Renal cortical epithelial cell (primary cell): ENCODE data around the gene COL7A1. TPM values are rescaled to one million over a fixed set of nuclear protein-coding genes. Genes with fewer than 3 reads are reported as not detected.

Source experiments
- DNase-seq: peaks from one replicate; pipeline ENCODE4 v3.0.0-alpha.2; 2011; ENCODE audit warnings: low read depth
- total RNA-seq: library from RNA; depleted of rRNA; stranded (reverse); fragments of >200 nt; gene quantifications from 2 replicates; pipeline ENCODE4 v1.2.3, GENCODE V29; 2014

COL7A1 gene
- total RNA-seq, 1 donor from 2014 or later, result 165 TPM

DNA sequence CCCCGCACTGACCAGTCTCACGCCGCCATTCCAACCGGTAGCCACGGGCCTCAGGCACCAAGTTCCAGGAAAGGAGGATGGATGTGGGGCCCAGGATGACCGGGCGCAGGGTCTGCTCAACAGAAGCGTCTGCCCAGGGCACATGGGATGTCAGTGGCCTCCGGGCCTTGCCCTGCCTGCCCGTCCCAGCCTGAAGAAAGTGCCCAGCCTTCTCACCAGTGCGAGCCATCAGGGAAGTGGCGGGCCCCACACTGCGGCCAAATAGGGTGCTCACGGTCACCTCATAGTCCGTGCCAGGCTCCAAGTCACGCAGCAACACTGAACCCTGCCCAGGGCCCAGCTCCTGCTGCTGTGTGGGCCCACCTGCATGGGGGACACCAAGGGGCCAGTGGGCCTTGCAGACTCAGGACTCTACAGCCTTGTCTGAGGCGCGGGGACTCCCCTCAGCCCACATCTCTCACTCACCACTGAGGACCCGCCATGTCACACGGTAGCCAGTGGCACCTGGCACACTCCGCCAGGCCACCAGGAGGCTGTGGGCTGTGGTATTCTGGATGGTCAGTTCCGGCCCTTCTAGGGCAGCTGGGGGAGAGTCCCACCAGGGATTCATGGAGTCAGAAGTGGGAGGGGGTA, 3.1 kb downstream of the COL7A1 start:
- no peak for DNase-seq

- DNase-seq, result no peak
Observed at GRCh38 chr3:48591436-48591835, 3.7 kb downstream of the COL7A1 start.

DNA sequence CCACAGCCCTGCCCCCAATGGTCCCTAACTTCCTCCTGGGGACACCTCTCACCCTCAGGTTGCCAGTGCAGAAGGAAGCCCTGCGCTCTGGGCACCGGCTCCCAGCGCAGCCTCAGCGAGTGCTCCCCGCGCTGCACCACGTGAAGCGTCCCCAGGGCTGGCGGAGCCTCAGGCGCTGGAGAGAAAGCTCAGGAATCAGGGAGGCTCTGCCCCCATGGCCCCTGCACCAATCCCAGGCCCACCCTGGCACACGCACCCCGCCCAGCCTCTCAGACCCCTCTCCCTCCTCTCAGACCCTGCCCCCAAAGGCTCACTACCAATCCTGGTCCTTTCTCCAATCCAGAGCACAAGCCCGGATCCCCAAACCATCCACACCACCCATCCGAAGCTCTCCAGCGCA, 6.9 kb downstream of the COL7A1 start:
- no peak for DNase-seq

DNA sequence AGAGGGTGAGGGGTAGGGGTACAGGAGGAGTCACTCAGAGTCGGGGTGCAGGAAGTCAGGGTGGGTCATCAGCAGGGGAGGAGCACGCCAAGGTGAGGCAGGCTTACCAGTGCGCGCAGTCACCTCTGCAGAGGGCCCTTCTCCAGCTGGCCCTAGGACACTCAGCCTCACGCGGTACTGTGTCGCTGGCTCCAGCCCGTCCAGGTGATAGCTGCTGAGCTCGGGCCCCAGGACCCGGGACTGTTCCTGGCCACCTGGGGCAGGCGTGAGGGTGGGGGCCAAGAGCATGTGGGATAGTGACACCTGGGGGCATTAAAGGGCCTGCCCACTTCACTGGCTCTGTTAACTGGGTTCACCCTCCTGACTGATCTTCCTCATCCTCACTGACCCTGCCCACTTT, 7.4 kb downstream of the COL7A1 start:
- DNase-seq, result no peak

GRCh38 chr3:48585411-48585810, 9.7 kb downstream of the COL7A1 start:
- DNase-seq, result no peak

GRCh38 chr3:48584836-48585235, 10.3 kb downstream of the COL7A1 start:
- DNase-seq, result no peak

DNA sequence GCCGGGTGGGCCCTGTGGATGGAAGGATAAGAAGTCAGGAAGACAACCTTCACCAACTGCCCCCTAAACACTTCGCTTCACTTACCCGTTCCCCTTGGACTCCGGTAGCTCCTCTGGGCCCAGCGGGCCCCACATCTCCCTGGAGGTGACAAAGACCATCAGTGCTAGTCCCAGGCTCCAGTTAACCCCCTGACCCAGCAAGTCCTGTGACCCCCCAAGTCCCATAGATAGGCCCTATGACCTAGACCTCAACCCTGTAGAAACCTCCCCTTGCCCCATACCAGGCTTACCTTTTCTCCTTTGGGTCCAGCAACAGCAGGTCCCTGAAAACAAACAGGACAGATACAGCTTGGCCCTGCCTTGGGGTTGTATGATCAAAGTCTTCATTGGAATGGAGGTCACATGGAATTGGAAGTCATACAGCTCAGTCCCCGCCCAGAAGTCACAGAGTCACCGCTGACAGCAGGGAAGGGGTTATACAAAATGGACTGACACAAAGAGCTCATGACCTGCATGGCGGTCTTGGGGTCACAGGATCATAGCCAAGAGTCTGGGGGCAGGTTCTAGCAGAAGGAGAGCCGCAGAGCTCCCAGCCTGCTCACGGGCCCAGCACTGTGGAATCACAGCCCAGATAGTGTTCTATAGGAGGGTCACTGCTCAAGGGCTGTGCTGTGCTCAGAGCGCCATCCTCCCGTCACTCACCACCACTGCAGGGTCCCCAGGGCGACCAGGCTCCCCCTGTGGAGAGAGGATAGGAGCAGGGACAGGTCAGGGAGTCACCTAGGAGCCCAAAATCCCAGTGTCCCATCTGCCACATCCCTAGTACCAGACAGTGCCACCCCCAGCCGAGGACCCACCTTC, 13.3 kb downstream of the COL7A1 start:
- no peak for DNase-seq

DNA sequence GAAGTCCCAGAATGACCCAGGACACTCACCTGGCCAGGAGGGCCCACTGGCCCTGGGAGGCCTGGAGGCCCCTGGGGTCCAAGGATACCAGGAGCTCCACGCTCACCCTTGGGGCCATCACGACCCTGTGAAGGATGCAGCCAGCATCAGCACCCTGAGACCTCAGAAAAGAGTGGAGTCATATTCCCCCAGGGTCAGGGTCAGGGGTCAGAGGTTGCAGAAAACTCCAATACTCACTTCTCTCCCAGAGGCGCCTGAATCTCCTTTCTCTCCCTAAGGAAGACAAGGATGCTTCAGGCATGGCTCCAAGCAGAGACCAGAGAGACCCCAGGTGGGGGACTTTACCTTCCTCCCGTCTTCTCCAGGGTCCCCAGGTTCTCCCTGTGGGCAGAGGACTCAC, 18.5 kb downstream of the COL7A1 start:
- no peak for DNase-seq

- DNase-seq, result no peak
Observed at GRCh38 chr3:48575366-48575765, 19.8 kb downstream of the COL7A1 start.

GRCh38 chr3:48573973-48574585, 21.1 kb downstream of the COL7A1 start:
- no peak for DNase-seq

- DNase-seq, result no peak
Observed at GRCh38 chr3:48572517-48572916, 22.6 kb downstream of the COL7A1 start.

GRCh38 chr3:48571938-48572337, 23.2 kb downstream of the COL7A1 start:
- no peak for DNase-seq

DNA sequence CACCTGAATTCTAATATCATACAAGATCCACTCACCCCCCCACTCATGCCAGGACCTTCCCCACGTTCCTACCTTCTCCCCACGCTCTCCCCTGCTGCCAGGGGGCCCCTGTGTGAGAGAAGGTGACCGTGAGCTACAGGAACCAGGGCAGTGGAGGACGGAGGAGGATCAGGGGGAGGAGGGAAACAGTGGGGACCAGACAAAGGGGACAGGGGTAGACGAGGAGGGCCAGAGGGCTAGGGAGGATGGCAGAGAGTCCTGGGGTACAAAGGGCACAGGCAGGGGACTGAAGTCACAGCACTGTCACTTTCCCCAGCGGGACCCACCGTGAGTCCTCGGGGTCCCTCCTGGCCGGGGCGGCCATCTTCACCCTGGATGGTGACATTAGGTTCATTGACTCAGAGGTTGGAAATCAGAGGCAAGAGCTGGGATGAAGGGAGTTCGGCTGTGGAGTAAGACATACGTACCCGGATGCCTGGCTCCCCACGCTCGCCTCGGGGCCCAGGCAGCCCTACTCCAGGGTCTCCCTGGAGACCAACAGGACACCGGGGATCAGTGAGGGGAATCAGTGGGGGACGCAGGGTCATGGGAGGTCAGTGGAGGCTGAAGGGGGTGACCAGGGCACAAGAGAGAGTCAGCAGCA, 25.2 kb downstream of the COL7A1 start:
- DNase-seq, result no peak

DNA sequence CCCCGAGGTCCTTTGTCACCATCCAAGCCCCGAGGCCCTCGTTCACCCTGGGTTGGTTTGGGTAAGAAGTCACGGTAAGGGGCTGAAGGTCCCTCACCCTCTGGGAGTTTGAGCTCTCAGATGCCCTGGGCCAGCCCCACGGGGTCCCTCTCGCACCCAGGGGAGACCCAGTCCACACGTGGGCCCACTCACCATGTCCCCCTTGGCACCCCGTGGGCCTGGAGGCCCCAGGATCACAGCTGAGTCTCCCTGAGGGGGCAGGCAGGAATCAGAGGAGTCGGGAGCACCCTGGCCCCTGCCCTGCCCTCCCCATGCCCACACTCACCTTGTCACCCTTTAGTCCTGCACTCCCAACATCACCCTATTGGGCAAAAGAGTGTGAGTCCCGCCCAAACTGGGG, 25.7 kb downstream of the COL7A1 start:
- DNase-seq, result no peak

- no peak for DNase-seq
Observed at GRCh38 chr3:48568476-48568875, 26.7 kb downstream of the COL7A1 start.

- no peak for DNase-seq
Observed at GRCh38 chr3:48567500-48567899, 27.6 kb downstream of the COL7A1 start.

DNA sequence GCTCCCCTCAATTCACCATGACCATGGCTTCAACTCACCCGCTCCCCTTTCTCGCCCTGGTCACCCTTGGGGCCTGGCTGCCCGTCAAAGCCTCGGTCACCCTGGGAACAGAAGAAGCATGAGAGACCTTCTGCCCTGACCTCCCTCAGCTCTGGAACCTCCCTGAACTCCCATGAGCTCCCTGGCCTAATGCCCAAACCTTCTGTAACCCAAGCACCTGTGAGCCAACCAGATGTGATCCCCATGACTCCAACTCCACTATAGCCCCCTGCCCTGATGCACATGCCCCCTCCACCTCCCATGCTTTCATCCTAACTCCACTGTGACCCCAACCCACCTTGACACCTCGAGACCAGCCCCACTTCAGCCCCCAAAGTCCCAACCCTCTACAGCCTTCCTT, 28.0 kb downstream of the COL7A1 start:
- DNase-seq, result no peak

- no peak for DNase-seq
Observed at GRCh38 chr3:48566401-48566760, 28.7 kb downstream of the COL7A1 start.

DNA sequence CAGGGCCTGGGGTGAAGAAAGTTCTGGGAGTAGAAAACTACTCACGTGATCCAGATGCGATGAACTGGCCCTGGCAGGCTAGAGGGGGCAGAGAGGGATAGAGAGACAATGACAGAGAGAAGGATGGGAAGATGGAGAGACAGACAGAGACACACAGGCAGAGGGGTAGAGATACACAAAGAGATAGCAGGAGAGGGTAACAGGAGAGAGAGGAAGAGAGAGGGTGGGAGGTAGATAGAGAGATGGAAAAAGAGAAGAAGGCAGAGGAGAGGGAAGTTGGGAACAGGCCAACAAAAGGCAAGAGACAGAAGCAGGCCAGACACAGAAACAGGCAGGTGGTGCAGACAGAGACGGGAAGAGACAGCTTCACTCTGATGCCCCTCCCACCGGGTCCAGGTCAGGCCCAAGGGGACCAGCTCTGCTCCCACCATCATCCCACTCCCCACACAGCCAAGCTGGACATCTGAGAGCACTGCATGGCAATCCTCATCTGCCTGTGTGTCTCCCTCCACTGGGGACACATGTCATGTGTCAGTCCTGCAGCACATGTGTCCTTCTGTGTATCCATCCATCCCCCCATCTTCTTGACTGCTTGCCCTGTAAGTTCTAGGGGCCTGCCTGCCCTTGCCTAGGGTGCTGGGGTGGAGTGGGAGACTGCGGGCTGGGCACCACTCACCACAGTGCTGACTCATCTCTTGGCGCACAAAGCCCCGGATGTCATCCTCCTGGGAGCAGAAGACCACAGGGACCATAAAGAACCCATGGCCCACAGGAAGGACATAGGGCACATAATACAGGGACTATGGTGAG, 29.3 kb downstream of the COL7A1 start:
- DNase-seq, result peak; percentile 61

DNA sequence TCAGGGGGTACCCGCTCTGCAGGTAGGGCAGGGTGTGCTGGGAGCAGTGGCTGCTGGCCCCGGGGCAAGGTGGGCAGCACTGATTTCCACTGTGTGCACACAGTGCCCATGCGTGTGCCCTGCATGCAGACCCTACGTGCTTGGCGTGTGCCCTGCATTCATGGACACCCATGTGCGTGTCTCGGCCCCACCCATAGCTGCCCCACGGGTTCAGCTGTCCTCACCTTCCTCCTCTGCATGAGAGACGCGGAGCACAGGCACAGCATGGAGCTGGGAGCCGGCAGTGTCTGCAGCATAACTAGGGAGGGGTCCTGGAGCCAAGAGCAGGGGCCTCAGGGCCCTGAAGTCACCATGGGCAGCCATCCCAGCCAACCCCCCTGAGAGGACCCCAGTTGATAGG, 29.9 kb downstream of the COL7A1 start:
- DNase-seq, result no peak

- no peak for DNase-seq
Observed at GRCh38 chr3:48564667-48565066, 30.5 kb downstream of the COL7A1 start.

- DNase-seq, result peak; percentile 67
Observed at GRCh38 chr3:48564022-48564421, 31.1 kb downstream of the COL7A1 start.
